Activated T-helper 1 cell treated with Interleukin-2 at 50 U/mL for 16 hours (primary cell): ENCODE data around the gene APOBEC3C.
"Not testable (repeated sequence)": the region's sequence is repeated elsewhere in the genome, so short reads cannot be mapped to it uniquely, and the experiment has no call there.

Experiments
- DNase-seq: peaks from one replicate; pipeline ENCODE4 v3.0.0-alpha.2; 2020; ENCODE audit warnings: low read depth

Gene APOBEC3C

DNA sequence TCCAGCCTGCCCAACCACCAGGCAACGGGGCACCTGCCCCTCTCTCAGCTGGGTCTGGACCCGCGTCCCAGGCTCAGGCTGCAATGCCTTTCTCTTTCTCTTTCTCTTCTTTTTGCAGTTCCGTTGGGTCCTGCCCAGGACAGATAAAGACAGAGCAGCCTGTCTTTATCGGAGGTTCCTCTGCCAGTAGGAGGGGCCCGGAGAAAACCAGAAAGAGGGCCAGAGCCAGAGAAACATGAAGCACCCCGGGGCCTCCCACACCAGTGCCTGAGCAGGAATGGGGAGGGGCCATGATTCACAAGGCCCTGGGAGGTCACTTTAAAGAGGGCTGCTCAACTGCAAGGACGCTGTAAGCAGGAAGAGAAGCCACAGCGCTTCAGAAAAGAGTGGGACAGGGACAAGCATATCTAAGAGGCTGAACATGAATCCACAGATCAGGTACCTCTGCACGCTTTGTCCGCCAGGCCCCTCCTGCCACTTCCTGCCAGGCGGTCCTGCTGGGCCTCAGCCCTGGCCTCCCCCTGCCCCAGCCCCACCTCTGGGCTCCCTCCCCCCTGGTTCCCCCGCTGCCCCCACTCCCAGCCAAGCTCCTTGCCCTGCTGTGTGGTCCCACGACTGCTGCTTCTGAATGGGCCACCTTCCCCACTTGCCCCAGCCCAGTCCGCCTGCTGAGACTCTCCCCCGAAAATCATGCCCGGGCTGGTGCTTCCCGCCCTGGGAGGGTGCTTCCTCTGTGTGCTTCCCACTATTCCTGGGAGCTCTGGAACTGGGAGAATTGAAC is at the start of gene APOBEC3C:
TSS of gene APOBEC3C (plus strand) at position 316 of the 781 bp plus-strand sequence. CDS start at position 422, 106 bp downstream.
- DNase-seq = peak; percentile 63

DNA sequence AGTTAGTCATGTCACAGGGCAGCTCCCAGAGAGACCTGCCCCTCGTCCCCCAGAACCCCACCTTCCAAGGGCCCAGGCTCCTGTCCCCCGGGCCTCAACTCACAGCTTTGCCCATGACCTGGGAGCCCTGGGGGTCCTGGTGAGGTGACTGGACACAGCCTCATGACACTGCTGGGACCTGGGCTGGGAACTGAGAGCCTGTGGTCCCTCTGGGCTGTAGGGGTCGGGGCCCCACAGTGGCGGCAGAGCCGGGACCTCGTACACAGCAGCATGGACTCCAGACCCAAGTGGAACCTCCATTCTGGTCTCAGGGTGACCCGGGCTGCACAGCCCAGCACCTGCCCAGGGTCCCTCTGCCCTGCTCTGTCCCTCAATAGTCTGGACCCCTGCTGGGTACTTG is 49.8 kb upstream of the APOBEC3C start:
- DNase-seq = no peak

- no peak for DNase-seq
Observed at GRCh38 chr22:38964989-38965388, 49.1 kb upstream of the APOBEC3C start.

- no peak for DNase-seq
Observed at GRCh38 chr22:38965614-38966379, 48.3 kb upstream of the APOBEC3C start.

DNA sequence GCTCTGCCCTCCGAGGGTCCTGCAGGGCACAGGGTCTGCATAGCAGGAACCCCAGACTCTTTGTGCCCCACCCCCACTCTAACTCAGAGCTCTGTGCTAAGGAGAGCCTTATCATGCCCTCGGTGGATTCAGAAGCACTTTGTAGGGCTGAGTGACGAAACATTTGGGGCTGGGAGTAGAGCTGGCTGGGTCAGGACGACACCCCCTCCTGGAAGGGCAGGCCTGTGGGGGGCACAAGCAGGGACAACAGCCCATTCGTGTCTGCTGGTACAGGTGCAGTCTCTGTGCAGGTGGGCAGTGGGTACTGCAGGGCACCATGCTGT is 47.7 kb upstream of the APOBEC3C start:
- DNase-seq = no peak

DNA sequence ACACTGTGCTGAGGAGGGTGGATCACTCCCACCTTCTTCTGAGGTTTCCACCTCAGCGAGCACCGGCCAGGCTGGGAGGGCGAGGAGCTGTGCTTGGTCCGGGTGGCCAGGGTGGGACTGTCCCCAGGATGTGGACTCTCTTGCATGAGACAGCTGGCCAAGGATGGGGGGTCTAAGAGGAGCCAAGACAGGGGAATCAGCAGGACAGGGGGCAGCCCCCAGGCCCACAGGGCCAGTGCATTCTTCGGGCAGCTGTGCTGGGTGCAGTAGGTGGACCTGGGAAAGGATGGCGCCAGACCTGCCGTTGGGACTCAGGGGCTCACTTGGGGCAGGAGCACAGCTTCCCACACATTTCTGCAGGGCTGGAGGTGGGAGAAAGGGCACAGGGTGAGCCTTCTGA is 47.1 kb upstream of the APOBEC3C start:
- no peak for DNase-seq

DNA sequence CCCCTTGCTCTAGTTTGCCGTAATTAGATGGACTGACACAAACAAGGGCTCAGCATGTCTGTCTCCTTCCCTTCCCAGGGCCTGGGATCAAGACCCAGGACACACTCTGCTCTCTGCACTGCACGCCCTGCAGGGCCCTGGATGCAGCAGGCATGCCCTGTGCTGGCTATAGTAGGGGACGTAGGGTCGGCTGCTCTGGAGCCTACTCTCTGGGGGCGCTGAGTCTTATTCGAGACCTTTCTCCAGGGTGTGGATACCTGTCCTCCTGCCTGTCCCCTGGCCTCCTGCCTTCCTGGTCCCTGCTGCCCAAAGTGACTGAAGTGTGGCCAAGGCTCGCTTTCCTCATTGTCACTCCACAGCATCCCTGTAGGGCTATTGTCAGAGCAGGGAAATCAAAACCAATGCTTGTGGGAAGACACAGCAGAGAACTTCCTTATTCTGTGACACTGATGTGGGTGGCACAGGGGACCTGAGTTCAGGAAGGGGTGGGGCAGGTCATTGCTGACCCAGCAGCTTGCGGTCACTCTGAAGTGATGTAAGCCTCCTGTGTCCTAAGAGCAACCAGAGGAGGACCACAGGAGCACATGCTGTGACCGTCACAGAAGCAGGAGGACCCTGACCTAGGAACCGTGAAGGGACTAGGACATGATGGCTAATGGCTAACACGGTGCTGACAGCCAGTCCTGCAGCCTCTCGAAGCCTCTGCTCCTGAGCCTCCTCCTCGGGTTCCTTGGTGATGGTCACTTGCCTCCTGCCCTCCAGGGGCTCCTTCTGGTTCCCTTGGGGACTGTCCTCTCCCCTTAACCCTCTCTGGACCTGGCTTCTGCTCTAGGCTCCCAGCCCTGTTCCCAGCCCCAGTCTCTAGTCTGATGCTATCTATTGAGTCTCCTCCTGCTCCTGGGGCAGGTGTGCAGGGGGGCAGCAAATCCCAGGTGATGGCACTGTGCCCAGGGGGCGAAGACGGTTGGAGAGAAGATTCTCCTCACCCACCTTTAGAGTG is 46.3 kb upstream of the APOBEC3C start:
- no peak for DNase-seq

- DNase-seq = no peak
Observed at GRCh38 chr22:38968801-38969200, 45.3 kb upstream of the APOBEC3C start.

- no peak for DNase-seq
Observed at GRCh38 chr22:38970551-38970950, 43.5 kb upstream of the APOBEC3C start.

- DNase-seq = no peak
Observed at GRCh38 chr22:38971202-38971601, 42.9 kb upstream of the APOBEC3C start.

- DNase-seq = no peak
Observed at GRCh38 chr22:38971791-38972190, 42.3 kb upstream of the APOBEC3C start.

- no peak for DNase-seq
Observed at GRCh38 chr22:38972558-38972957, 41.5 kb upstream of the APOBEC3C start.

GRCh38 chr22:38973289-38974169 is 40.5 kb upstream of the APOBEC3C start:
- peak; percentile 19 for DNase-seq

- DNase-seq = no peak
Observed at GRCh38 chr22:38974170-38974825, 39.8 kb upstream of the APOBEC3C start.

- DNase-seq = no peak
Observed at GRCh38 chr22:38974826-38975175, 39.3 kb upstream of the APOBEC3C start.

DNA sequence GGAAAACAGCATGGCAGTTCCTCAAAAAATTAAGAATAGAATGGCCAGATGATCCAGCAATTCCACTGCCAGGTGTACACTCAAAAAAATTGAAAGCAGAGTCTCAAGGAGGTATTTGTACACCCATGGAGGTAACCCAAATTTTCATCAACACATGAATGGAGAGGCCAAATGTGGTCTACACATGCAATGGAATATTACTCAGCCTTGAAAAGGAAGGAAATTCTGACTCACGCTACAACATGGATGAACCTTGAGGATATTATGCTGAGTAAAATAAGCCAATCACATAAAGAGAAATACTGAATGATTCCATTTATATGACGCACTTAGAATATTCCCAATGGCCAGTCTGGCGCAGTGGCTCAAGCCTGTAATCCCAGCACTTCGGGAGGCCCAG is 36.8 kb upstream of the APOBEC3C start:
- DNase-seq = not testable (repeated sequence)

DNA sequence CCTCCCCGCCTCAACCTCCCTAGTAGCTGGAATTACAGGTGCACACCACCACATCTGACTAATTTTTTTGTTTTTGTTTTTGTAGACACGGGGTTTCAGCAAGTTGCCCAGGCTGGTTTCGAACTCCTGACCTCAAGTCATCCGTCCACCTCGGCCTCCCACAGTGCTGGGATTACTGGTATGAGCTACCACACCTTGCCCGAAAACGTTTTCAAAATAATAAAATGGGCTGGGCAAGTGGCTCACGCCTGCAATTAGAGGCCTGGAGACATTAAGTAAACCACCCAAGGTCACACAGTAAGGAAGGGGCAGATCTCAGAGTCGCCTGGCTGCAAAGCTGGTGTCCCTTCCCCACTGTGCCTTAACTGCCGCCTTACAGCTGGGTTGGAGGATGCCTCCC is 33.5 kb upstream of the APOBEC3C start:
- DNase-seq = not testable (repeated sequence)

DNA sequence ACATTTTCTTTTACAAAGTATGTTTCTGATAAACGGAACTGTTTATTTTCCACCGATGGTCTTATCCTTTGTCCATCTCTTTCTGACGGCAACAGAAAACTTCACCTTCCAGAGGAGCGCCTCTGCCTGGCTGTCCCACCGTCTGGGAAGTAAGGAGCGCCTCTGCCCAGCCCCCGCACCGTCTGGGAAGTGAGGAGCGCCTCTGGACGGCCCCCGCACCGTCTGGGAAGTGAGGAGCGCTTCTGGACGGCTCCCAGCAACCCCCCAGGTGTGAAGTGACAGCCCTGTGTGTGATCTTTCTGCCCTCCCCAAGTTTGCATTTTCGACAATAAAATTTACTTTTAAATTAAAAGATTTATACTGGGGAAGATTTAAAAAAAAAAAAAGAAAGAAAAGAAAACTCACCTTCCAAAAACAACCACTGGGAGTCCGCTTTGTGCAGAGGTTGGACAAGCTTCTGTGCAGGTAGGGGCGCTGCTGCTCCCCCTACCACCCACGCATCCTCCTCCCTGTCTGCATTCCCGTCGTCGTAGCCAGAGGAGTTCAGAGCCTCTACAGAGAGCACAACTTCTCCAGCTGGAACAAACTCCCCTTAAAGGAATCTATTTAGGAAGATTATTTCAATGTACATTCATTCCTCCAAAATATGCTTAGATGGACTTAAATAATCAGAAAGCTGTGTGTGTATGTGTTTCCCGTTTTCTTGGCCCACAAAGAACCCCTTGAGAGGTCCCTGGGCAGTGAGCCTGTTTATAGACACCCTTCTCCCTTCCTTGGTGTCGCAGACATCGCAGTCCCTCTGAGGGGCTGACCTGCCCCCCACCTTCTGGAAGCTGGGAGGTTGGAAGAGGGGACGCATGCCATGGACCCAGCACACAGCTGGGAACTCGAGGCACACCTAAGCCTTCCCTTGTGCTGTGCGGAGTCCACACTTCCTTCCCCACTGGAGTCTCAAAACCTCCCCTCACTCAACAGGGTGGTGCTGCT is 32.8 kb upstream of the APOBEC3C start:
- no peak for DNase-seq
